Stimulated activated CD8-positive, alpha-beta memory T cell treated with anti-CD3 and anti-CD28 coated beads, Interleukin-12 subunit alpha, Interleukin-12 subunit beta, amount 100 ng/mL, for 1 hour (primary cell): Measurements from ENCODE around the gene DLX1.
"Not testable (repeated sequence)": the region's sequence is repeated elsewhere in the genome, so short reads cannot be mapped to it uniquely, and the experiment has no call there.

Source experiments
- DNase-seq: peaks from one replicate; pipeline ENCODE4 v3.0.0-alpha.2; 2020; ENCODE audit warnings: low read depth

Gene DLX1

DNA sequence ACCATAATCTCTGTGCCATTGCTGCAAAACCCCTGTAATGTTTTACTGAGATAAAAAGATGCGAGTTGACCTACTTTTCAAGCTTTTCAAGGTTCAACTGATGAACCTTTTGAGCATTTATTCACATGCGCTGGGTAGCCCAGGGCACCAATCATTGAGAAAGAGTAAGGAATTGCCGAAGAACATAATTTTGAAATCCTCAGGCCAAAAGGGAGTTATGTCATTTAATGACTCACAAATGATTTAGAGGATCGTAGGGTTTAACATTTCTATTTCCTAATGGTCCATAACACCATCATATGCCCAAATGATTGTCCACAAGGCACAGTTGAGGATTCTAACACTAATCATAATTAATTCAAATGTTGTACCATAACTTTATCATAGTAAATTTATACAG lies 20.2 kb upstream of the DLX1 start:
- DNase-seq: no peak

DNA sequence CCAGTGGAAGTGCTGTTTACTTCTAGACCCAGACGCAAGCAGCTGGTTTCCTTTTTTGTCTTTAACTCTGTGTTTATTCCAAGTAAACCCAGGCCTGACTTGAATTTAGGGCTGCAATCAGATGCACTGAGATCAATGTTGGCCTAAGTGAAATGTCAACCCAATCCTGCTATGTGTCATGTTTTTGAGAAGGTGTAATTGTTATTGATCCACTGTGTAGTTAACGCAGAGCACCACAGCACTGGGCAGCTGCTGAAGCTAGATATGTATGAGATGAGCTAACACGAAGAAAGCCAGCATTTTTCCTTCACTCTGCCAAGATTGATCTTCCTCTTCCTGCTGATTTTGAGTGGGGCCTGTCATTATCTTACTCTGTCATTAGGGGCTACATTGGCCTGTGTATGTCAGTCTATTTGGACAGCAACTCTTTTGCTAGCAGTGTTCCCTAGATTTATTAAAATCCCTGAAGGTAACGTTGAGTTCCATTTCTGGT lies 18.9 kb upstream of the DLX1 start:
- no peak for DNase-seq

DNA sequence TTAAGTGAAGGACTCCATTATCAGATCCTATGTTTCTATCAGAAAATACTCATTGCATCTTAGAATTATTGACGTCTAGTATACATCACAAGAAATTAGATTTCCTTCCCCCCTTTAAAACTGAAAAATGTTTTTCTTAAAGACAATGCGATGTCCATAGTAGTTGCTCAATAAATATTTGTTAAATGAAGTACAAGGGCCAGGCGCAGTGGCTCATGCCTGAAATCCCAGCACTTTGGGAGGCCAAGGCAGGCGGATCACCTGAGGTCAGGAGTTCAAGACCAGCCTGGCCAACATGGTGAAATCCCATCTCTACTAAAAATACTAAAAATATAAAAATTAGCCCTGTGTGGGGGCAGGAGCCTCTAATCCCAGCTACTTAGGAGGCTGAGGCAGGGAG lies 17.4 kb upstream of the DLX1 start:
- not testable (repeated sequence) for DNase-seq

DNA sequence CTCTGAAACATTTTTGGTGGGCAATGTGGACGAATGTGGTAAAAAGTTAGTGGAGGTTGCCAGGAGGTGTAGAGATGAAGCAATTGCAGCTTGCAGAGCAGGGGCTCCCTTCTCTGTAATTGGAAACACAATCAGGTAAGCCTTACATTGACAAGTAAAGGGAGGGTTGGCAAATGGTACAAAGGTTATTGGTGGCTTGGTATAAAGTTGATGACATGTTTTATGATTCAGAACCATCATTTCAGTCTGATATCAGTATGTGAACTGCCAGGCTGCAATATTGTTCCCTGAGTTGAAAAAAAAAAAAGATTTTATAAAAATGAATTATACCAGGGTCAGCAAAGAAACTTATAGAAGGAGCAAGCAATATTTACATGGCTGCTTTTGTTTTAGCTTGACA lies 14.4 kb upstream of the DLX1 start:
- DNase-seq: no peak

DNA sequence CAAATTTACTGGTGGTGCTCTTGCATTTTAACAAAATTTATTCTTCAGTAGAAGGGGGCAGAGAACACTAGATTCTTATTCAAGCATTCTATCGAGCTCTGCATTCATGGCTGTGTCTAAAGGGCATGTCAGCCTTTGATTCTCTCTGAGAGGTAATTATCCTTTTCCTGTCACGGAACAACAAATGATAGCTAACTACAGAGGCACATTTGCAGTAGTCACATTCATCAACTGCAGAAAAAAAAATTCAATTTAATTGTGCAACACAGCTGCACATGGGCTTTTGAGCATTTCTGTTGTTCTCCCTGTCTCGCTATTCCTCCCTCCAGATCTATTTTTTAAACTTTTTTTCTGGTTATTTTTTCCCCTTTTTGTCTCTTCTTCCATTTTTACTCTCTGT lies 13.0 kb upstream of the DLX1 start:
- no peak for DNase-seq

DNA sequence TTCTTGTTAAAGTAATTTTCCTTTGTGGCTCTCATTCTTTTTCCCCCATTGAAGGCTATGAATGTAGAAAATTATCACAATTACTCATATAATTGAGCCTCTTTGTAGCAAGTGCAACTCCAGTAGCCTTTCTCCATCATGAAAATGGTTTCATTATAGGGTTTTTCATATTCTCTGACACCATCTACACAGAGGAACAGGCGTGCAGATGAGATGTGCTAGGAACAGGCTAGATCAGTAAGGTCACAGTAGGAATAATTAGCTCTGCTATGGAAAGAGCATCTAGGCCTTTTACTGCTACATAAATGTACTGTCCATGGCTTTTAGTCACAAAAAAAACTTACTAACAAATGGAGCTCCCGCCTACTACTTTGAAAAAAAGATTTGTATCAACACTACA lies 12.6 kb upstream of the DLX1 start:
- no peak for DNase-seq

DNA sequence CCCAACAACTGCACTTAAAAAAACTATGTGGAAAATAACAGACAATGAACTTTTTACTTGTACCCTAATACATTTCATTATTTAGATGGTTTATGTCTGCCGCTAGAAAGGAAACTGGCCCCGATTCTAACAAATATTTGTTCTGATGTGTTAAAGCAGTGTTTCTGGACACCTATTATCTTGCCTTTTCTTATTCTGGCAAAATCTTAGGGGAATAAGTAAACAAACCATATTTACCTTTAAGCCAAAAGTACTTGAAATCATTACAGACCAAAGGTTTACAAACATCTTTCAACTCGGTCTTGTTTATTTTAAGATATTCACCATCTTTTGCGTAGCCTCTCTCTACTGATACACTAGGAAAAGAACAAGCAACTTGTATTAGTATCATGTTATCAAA lies 11.8 kb upstream of the DLX1 start:
- no peak for DNase-seq

DNA sequence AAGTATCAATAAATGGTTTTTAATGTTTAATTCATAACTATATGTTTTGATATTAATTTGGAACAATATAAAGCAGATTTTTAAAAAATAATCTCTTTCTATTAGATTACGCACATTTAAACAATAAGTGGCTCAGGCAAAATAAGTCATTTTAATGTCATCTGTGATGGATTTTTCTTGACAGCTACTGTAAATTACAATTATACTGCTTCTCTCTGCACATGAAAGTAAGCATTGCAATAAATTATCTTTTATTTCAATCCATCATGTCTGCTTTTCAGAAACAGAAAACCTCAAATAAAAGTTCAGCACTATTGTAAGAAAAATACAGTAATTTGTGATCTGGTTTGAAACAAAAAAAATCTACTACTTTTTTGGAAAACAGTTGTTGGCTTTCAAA lies 11.1 kb upstream of the DLX1 start:
- no peak for DNase-seq

DNA sequence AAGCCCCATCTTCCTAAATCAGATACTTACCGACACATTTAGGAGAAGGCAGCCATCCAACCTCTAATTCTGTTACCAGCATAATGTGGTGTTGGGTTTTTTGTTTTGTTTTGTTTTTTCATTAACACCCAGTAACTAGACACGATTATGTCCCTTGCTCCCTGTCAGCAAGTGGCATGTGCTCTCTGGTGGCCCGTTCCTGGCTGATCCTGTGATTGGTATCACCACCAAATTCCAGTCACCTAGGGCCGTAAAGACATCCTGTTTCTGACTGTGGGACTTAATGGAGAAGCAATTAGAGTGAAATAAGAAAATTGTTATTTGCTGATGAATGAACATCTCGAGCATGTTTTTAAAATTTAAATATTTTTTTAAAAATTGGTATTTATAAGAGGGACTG lies 5.9 kb upstream of the DLX1 start:
- no peak for DNase-seq

DNA sequence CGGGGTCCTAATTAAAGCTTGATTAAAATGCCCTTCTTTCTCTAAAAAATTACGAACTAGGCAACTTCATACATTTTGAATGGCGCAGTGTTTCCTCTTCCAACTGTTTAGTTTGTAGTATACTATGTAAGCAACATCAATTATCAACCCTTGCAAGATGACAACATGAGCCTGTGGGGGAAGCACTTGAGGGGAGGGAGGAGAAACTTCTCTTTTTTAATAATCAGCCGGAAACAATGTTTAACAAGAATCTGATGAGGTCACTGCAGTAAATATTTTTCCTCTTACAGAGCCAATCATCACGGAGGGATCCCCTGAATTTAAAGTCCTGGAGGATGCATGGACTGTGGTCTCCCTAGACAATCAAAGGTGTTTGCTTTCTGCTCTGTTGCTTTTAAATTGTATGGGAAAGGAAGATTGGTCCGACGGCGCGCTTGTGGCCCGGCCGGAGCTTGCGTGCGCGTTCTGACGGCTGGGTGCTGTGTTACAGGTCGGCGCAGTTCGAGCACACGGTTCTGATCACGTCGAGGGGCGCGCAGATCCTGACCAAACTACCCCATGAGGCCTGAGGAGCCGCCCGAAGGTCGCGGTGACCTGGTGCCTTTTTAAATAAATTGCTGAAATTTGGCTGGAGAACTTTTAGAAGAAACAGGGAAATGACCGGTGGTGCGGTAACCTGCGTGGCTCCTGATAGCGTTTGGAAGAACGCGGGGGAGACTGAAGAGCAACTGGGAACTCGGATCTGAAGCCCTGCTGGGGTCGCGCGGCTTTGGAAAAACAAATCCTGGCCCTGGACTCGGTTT lies 5.3 kb upstream of the DLX1 start:
- DNase-seq: no peak

DNA sequence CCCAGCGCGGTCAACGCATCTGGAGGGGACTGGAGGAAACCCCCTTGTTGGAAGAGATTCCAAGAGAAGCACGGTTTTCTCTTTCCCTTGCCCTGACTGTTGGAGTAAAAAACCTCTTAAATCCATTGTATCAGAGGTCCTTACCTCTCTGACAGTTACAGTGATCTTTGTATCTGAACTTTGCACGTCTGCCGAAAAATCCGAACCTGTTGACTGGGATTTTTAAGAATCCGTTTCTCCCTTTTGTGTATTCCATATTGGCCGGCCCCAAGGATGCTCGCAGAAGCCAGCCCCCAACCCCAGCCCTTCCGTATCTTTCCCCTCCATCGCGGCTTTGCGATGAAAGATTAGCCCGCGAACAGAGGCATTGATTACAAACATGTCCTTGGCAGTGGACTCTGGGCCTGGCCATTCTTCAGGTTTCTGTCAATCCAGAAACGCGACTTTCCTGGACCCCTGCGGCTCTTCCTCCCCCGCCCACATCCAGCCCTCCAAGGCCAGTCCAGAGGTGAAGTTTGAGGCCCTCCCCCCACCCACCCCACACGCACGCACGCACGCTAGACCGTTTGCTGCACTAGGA lies 4.6 kb upstream of the DLX1 start:
- DNase-seq: no peak

DNA sequence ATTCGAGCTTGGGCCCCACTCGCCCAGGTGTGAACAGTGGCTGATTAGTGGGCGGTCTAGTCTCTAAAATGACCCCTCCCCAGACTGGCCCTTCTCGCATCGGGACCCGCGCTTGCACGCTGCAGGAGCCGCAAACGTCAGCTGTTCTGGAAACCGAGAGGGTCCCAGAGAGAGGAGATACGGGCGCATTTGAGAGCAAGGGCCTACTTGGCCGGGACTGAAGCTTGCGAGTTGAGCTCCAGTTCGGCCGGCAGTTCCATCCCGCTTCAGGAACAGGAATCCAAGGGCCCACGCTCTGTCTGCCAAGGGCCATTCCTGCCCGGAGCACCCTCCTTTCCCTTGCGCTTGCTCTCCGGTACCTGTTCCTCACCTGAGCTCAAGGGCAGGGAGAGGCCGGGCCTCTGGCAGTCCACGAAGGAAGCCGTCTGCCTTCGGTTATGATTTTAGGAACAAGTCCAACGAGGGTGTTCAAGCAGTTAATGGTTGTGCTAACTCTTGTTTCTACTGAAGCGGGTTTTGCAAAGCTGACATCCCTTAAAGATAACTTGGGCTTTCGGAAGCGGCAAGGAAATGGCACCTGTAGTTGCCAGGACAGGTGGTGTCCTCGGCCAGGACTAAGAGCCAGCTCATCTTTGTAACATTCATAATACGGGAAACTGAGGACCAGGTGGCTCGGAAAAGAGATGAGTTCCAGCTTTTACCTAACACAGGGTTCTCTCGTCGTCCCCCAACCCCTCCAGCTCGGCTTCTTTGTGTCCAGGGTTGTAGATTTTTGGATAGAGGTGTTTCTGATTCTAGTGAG lies 3.9 kb upstream of the DLX1 start:
- DNase-seq: no peak

DNA sequence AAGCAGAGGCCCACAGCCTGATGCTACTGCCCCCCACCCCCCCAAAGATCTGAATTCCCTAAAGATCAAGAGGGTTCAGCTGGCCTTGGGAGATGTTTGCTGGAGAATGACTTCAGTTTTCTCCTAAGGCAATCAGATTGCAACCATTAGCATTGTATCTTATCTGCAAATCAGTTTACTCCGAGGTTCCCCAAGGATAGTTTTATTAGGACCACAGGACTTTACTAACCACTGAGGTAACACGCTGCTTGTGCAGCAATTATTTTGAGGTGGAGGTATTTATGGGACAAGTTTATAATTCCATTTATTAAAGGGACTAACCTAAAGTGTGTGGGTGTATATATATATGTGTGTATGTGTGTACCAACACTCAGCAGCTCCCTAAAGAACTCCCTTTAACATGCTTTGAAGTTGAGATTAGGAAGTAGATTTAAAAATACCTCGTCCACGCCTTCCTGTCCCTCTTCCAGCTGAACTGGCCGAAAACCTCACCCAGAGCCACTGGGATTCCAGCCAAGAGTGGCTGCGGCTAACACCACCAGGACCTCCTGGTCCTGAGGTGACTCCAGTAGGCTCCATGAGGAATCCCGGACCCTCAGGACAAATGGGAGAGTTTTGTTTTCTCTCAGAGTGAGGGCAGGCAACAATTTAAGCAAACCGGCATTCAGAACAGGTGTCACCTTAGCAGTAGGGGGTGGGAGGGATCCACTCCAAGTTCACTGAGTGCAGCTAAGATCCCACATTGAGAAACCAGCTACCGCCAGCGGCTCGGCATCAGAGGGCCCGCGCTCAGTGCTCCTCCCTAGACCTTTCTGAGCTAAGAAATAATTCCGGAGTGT lies 3.0 kb upstream of the DLX1 start:
- no peak for DNase-seq

DNA sequence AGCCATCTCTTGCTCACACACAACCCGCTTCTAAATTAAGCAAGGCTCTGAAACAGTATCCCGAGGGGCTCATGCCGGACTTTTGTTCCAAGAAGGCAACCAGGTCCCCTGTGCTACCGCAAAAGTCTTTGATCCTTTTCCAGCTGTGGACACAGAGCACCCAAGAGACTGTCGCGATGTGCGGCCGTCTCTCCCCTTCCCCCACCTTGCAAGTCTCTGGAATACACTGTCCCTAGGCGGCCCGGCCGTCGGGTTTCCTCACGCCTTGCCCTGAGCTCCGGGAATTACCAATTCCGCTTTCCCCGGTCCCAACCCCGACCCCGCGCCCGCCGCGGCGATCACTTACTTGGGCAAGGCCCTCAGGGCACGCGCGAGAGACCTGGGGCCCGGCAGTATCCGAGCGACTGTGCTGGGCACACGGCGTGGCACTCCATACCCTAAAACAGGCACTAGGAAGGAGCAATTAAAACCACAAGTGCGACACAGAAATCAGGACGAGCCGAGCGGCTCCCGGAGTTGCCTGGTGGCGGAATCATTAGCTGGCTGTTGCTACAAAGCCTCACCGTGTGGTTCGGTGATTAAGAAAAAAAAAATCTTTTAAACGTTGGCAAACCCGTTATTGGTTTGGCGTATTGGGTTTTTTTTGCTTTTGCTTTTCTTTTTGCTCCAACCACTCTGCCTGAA lies 2.2 kb upstream of the DLX1 start:
- no peak for DNase-seq

DNA sequence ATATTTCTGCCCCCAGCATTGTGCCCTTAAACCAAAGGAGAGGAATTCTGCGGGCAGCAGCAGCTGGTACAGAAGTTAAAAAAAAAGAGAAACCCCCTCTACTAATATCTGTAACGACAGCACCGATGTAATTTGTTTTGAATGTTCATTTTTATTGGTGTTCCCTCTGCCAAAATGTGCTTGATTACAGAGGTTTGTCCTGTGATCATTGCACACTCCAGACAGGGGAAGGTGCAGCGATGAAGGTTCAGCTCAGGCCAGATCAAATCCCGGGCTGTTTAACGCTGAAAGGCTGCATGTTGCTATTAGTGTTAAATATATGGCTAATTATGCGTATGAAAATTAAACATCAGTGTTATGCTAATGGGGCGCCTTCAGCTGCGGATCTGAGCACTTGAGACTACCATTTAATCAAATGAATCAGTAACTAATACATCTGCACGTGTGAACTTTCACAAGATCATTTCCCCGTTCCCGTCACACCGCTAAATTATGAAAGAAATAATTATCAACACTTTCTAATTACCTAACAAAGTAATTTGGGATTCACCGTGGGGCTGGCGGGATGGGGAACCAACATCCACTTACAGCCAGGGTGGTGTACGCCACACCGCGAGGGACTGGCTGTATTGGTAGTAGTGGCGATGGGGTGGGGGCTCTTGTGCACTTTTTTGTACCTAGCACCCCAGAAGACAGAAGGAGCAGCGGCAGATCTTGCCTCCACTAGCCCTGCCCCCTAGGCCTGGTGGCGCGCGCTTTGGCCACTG lies 1.5 kb upstream of the DLX1 start:
- no peak for DNase-seq

DNA sequence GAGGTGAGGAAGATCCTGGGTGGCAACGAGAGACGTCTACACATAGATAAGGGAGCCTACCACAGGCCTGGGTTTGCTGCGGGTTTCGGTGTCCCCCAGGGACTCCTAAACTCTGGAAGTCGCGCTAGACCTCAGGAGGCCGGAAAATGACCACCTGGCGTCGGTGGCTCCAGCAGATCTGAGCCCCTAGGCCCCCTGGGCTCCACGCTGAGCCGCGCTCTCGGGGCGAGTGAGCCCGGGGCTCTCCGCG lies 987 bp upstream of the DLX1 start:
- DNase-seq: no peak

DNA sequence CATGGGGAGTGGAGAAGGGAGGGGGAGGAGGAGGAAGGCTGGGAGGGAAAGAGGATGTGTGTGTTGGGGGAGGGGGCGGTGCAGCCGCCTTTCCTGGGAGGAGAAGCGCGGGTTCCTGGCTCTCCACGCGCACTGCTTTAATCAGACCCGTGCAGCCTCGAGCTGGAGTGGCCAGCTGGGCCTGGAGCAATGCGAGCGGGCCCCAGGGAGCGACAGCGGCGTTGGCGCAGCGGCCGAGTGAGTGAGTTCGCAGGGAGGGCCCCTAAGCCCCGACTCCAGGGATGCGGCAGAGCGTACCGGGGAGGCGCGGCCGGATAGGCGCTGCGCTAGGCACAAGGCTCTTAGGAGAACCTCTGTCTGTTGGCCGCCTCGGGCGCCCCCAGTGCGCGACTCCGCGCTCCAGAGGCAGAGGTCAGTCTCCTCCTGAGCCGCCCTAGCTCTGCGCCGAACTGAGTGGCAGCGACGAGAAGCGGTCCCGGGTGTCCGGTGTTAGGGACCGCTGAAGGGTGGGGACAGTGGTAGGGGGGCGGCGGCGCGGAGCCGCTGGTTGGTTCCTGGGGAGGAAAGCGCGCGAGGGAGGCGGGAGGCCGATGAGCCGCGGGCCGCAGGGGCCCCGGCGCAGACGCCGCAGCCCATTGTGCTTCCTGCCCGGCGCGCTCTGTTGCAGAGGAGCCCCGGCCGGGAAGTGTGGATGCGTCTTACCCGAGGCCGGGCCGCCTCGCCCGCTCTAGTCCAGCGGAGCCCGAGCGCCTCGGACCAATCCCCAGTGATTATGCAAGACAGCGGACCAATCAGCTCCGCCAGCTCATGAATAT lies 455 bp upstream of the DLX1 start:
- DNase-seq: no peak

DNA sequence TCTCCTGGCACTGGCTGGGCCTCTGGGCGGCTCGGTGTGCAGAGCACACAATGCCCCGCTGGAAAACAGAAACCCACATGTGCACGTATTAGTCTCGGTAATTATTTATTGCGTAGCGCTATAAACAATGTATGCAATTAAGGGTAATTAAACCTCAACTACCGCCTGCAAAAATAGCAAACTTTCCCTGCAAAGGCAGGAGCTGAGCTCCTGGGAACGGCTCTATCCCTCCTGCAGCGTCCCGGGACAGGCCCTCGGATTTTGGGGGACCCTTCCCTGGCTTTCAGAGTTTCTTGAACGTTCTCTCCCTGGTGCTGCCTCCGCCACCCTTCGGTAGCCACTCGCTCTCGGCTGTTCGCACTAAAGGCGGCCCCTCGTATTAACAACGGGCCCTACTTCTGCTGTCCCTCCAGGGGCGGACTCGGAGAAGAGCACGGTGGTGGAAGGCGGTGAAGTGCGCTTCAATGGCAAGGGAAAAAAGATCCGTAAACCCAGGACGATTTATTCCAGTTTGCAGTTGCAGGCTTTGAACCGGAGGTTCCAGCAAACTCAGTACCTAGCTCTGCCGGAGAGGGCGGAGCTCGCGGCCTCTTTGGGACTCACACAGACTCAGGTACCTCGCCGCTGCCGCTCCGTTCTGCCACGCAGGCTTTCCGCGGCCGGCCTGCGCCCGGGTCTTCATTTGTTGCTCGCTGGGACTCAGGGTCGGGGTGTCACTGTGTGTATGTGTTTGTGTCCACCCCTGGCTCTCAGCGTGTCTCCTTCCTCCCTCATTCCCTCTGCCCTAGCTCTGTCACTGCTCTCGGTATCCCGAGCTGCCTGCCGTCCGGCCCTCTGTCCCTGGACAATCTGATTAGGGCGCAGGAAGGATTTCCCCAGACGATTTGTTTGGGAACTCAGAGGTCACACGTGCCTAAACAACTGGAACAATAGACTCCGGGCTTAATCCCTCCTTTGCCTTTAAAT lies 1.2 kb downstream of the DLX1 start:
- no peak for DNase-seq

DNA sequence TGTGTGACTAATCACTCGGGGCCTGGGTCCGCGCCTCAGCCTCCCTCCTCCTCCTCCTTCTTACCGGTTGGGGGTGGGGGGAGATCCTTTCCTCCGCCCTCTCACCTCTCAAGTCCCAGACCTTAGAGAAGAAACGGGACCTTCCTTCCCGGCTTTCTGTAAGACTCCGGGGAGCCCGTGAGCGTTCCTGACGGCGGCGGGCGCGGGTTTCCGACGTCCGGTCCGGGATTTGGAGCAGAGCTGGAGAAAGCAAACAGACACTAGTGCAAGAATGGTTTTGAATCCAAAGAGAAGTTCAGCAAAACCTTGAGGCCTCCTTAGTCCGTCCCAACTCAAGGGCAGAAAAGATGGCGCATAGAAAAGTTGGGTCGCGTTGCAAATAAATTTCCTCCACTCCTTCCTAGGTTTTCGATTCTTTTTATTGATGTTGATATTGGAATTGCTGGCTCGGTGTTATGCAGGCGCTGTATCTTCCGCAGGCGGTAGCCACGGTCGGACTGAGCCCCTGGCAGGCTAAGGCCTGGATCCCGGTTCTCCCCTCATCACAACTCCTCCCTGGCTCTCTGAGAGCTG lies 2.0 kb downstream of the DLX1 start:
- DNase-seq: no peak
